GM23248 (cell line): ENCODE data around the gene DUS2.

Experiments used
- EZH2 ChIP-seq: fragments of 200-600 bp; sonication (generic); IDR thresholded peaks from 2 replicates; pipeline ENCODE4 v1.6.1; 2018; ENCODE audit warnings: antibody characterized with exemption, mild to moderate bottlenecking; ENCODE audit not compliant: insufficient read depth, poor library complexity, severe bottlenecking
- EZH2phosphoT487 ChIP-seq: fragments of 200-600 bp; sonication (generic); IDR thresholded peaks from 2 replicates; pipeline ENCODE4 v1.6.1; 2018; ENCODE audit warnings: antibody characterized with exemption, moderate library complexity, mild to moderate bottlenecking, low read depth; ENCODE audit not compliant: insufficient read depth

GRCh38 chr16:67986949-67987348 lies 36.1 kb upstream of the DUS2 start:
- TF ChIP-seq EZH2: no peak
- TF ChIP-seq EZH2phosphoT487: no peak
